Measurements from ENCODE around the gene SPHK1. TPM values are rescaled to one million over a fixed set of nuclear protein-coding genes. Genes with fewer than 3 reads are reported as not detected.

The SPHK1 gene
- total and polyA plus RNA-seq, 2 donors (not counting 3 experiments of a cell fraction or from before 2014, with no cell fraction given) = 85.6 to 97.4 TPM

DNA sequence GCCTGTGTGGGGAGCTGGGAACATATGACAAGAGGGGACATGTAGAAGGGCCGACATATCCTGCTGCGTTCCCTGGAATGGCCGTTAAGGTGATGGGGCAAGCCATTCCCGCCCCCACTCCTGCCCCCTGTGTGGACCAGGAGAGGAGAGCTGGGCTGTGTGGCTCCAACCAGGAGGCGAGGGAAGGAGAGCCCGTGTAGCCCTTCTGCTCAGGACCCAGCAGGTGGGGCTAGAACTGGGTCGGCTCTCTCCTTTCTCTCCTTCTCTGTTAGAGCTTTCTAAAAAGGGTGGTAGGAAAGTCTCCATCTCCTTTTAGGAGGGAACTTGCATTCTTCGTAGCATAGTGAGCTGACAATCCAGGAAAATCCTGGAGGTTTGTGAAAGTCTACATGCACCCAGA is 12.8 kb downstream of the SPHK1 start:
- POLR2A ChIA-PET = no interaction called here
- BruUV-seq (replicated peaks) = no TSS peak
- Histone ChIP-seq H2AFZ (ENCODE audit: low read depth, low read length) (no peak overlapping the region), H3K9ac (replicated peaks; ENCODE audit: extremely low read depth, insufficient read depth, low read length) (no peak overlapping the region), H3K9me3 (replicated peaks; ENCODE audit: control insufficient read depth, insufficient read depth, low read length) (no peaks in the 10 kb centered on the region), H3K36me3 (ENCODE audit: control insufficient read depth in 2 of 2, extremely low read depth in 1 of 2, insufficient read depth in 2 of 2, low read length in 2 of 2) (peaks cover 6 to 52% of the 10 kb centered on the region in 2 experiments), H3K27ac (ENCODE audit: insufficient read depth, low read depth, low read length) (no peak overlapping the region), H3K79me2 (ENCODE audit: control insufficient read depth, insufficient read depth, low read length) (no peaks in the 10 kb centered on the region), H3K27me3 (ENCODE audit: control insufficient read depth in 2 of 2, insufficient read depth in 2 of 2, low read length in 2 of 2) (no peaks in the 10 kb centered on the region), H3K4me3 (replicated peaks in 1 of 3; ENCODE audit: insufficient read depth in 1 of 3, low read depth in 1 of 3, low read length in 3 of 3) (no peak overlapping the region), H3K4me1 (ENCODE audit: control insufficient read depth, extremely low read depth, insufficient read depth, low read length) (no peaks in the 10 kb centered on the region), H3K9me1 (replicated peaks; ENCODE audit: control insufficient read depth, extremely low read depth, insufficient read depth, low read length) (no peaks in the 10 kb centered on the region), H4K20me1 (replicated peaks; ENCODE audit: control insufficient read depth, extremely low read depth, insufficient read depth, low read length) (no peaks in the 10 kb centered on the region), H3K4me2 (ENCODE audit: insufficient read depth, low read length) (no peak overlapping the region)
- dilution Hi-C loops (cut with MboI; ENCODE audit: extremely low pct_ligation_motif_present, low sequenced_read_pairs) = no loop called here
- FAIRE-seq (no peak), DNase-seq (ENCODE audit: low read depth, low spot score) (no peak)
- TF ChIP-seq CTCF (IDR thresholded peaks at IDR 0.05; ENCODE audit: extremely low read depth in 1 of 2, insufficient read depth in 1 of 2, low read depth in 1 of 2, low read length in 2 of 2) (peak in 1 of 2 donors; percentile 9), EZH2 (IDR thresholded peaks at IDR 0.05; ENCODE audit: borderline replicate concordance, low read depth, low read length, severe bottlenecking) (no peak), POLR2A (IDR thresholded peaks at IDR 0.05; ENCODE audit: low read depth, low read length) (no peak)
- CTCF ChIA-PET = interaction anchor here (0.7 to 4.7 kb wide), 22 partner anchors 8 to 215 kb away, joined by 3 to 155 read pairs (median 14); partner anchors contain the start of genes PRPSAP1, QRICH2 and SPHK1
- intact Hi-C loops (cut with micrococcal nuclease) = no loop called here

DNA sequence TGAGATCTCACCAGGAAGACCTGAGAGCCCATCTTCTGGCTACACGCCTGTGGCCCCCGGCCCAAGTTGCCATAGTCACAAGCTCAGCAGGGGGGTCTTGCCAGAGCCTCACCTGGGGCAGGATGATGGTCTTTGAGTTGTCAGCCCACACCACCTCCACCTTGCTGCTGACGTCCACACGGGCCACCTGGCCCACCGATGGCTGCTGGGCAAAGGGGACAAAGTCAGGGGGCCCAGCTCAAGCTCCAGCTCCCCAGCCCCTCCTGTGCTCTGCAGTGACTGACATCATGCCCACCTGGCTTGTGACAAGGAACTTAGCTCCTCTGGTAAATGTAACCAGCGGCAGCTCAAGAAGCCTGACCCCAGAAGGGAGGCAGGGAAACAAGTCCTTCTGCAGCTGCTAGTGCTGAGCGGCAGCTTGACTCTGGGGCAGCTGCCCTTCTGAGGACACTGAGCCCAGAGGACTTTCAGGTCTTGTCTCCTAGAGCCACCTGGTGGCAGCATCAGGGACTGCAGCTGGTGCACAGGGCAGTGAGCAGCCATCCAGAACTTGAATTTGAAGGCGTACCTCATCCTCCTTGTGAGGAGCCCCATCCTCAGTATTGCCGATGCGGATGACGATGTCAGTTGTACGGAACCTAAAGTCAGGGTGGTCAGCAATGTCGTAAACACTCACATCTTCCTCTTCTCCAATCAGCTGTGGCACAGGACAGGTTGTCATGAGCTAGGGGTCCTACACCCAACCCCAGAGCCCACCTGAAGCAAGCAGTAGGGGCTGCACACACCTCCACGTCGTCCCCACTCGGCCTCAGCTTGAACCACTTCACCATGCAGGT is 13.5 kb downstream of the SPHK1 start:
- peaks cover 6 to 57% of the 10 kb centered on the region in 2 experiments for H3K36me3 ChIP-seq (ENCODE audit: control insufficient read depth in 2 of 2, extremely low read depth in 1 of 2, insufficient read depth in 2 of 2, low read length in 2 of 2)
- H3K4me2 ChIP-seq (ENCODE audit: insufficient read depth, low read length) = no peak overlapping the region
- no peaks in the 10 kb centered on the region for H3K9me3 ChIP-seq (replicated peaks; ENCODE audit: control insufficient read depth, insufficient read depth, low read length)
- no peaks in the 10 kb centered on the region for H3K27me3 ChIP-seq (ENCODE audit: control insufficient read depth in 2 of 2, insufficient read depth in 2 of 2, low read length in 2 of 2)
- H3K9me1 ChIP-seq (replicated peaks; ENCODE audit: control insufficient read depth, extremely low read depth, insufficient read depth, low read length) = no peaks in the 10 kb centered on the region
- BruUV-seq (replicated peaks) = no TSS peak
- DNase-seq (ENCODE audit: low read depth, low spot score) = peak; percentile 81
- no peaks in the 10 kb centered on the region for H3K79me2 ChIP-seq (ENCODE audit: control insufficient read depth, insufficient read depth, low read length)
- TF ChIP-seq CTCF (IDR thresholded peaks at IDR 0.05; ENCODE audit: extremely low read depth in 1 of 2, insufficient read depth in 1 of 2, low read depth in 1 of 2, low read length in 2 of 2) = peak; percentile 92 to 93
- TF ChIP-seq GATA2 (IDR thresholded peaks at IDR 0.05; ENCODE audit: insufficient read depth, insufficient read length, low read depth, low read length) = no peak
- TF ChIP-seq FOS (IDR thresholded peaks at IDR 0.05; ENCODE audit: borderline replicate concordance, insufficient read depth, low read length) = no peak
- no peak overlapping the region for H3K27ac ChIP-seq (ENCODE audit: insufficient read depth, low read depth, low read length)
- no peak overlapping the region for H3K9ac ChIP-seq (replicated peaks; ENCODE audit: extremely low read depth, insufficient read depth, low read length)
- intact Hi-C loops (cut with micrococcal nuclease) (loop anchor here (1.0 to 2.0 kb wide), 5 partner anchors 9 to 95 kb away; no protein-coding TSS in a partner anchor), dilution Hi-C loops (cut with MboI; ENCODE audit: extremely low pct_ligation_motif_present, low sequenced_read_pairs) (no loop called here)
- H3K4me3 ChIP-seq (replicated peaks in 1 of 3; ENCODE audit: insufficient read depth in 1 of 3, low read depth in 1 of 3, low read length in 3 of 3) = no peak overlapping the region
- H3K4me1 ChIP-seq (ENCODE audit: control insufficient read depth, extremely low read depth, insufficient read depth, low read length) = no peaks in the 10 kb centered on the region
- POLR2A ChIA-PET = no interaction called here
- no peaks in the 10 kb centered on the region for H4K20me1 ChIP-seq (replicated peaks; ENCODE audit: control insufficient read depth, extremely low read depth, insufficient read depth, low read length)
- H2AFZ ChIP-seq (ENCODE audit: low read depth, low read length) = no peak overlapping the region
- peak; percentile 98 for FAIRE-seq
- CTCF ChIA-PET = interaction anchor here (0.6 to 4.7 kb wide), 43 partner anchors 8 to 378 kb away, joined by 3 to 155 read pairs (median 4); partner anchors contain the start of genes EXOC7, PRPSAP1, QRICH2 and RHBDF2

Data from endothelial cell of umbilical vein (primary cell).